B cell (primary cell): Measurements from ENCODE around the gene FBXO24. TPM values are rescaled to one million over a fixed set of nuclear protein-coding genes. Genes with fewer than 3 reads are reported as not detected.

ENCODE experiments used
- ATAC-seq: fragments of 200-7000 bp; cut with Tn5 transposase; one replicate; pipeline ENCODE4 v1.10.0; 2021; ENCODE audit warnings: low read depth, mild to moderate bottlenecking, moderate number of reproducible peaks, moderate library complexity
- CTCF ChIA-PET: fragments of 350-600 bp; sonication (Branson Sonifier 250); formaldehyde crosslinking; loops from one replicate; lab custom pipeline; 2021; ENCODE audit warnings: antibody characterized with exemption, inconsistent platforms; lab: Charles Lee
- POLR2A ChIA-PET: fragments of 350-600 bp; sonication (Branson Sonifier 250); formaldehyde crosslinking; loops from one replicate; lab custom pipeline; 2021; ENCODE audit warnings: antibody characterized with exemption; lab: Charles Lee
- DNase-seq: peaks from one replicate; pipeline ENCODE4 v3.0.0; 2013
- H2AFZ ChIP-seq: 2 replicates; pipeline ENCODE4 v1.6.1; 2012; ENCODE audit warnings: mild to moderate bottlenecking, low read depth, low read length; ENCODE audit not compliant: insufficient read depth, poor library complexity, severe bottlenecking
- H3K27ac ChIP-seq, 2 donors: 1 replicate in 1 of 2; 2 replicates in 1 of 2; pipeline ENCODE4 v1.5.1; 2012 to 2013; ENCODE audit warnings: low read length in 2 of 2, mild to moderate bottlenecking in 2 of 2, moderate library complexity in 1 of 2
- H3K27me3 ChIP-seq, 4 experiments: fragments of 200-600 bp in 1 of 4; sonication (generic) in 1 of 4; replicated peaks in 1 of 4; 1 replicate in 2 of 4; 2 replicates in 2 of 4; pipeline versions ENCODE4 v1.6.1 to v1.7.0; 2013 to 2016; ENCODE audit warnings: low read length in 3 of 4, mild to moderate bottlenecking in 2 of 4, mixed read lengths in 1 of 4, moderate library complexity in 1 of 4; ENCODE audit not compliant: insufficient read depth in 4 of 4, control insufficient read depth in 3 of 4; ENCODE audit errors: control extremely low read depth in 1 of 4
- H3K36me3 ChIP-seq, 2 experiments: replicated peaks in 1 of 2; 1 replicate in 1 of 2; 2 replicates in 1 of 2; pipeline versions ENCODE4 v1.6.1 to v1.7.1; 2013; ENCODE audit warnings: low read length in 1 of 2; ENCODE audit not compliant: insufficient read depth in 2 of 2, control insufficient read depth in 1 of 2; ENCODE audit errors: control extremely low read depth in 1 of 2, extremely low read depth in 1 of 2
- H3K4me1 ChIP-seq, 2 donors: fragments of 200-600 bp in 1 of 2; sonication (generic) in 1 of 2; 1 replicate in 1 of 2; 2 replicates in 1 of 2; pipeline versions ENCODE4 v1.5.1 to v1.6.1; 2013 to 2017; ENCODE audit warnings: low read length in 2 of 2; ENCODE audit not compliant: control insufficient read depth in 2 of 2, insufficient read depth in 2 of 2
- H3K4me2 ChIP-seq: replicated peaks from 2 replicates; pipeline ENCODE3; 2012; ENCODE audit warnings: mild to moderate bottlenecking, low read depth, low read length; ENCODE audit not compliant: poor library complexity, severe bottlenecking
- H3K4me3 ChIP-seq, 5 experiments: fragments of 200-600 bp in 1 of 5; sonication (generic) in 1 of 5; 1 replicate in 3 of 5; 2 replicates in 2 of 5; pipeline versions ENCODE4 v1.5.1 to v1.7.0; 2011 to 2016; ENCODE audit warnings: low read length in 4 of 5, mild to moderate bottlenecking in 4 of 5, low read depth in 2 of 5, control low read depth in 1 of 5, moderate library complexity in 1 of 5; ENCODE audit not compliant: insufficient read depth in 1 of 5; ENCODE audit errors: control extremely low read depth in 1 of 5, extremely low read depth in 1 of 5
- H3K79me2 ChIP-seq: fragments of 200-600 bp; sonication (generic); one replicate; pipeline ENCODE4 v1.6.0; 2016; ENCODE audit warnings: low read length; ENCODE audit not compliant: control insufficient read depth, insufficient read depth
- H3K9ac ChIP-seq: fragments of 200-600 bp; sonication (generic); 2 replicates; pipeline ENCODE4 v1.6.1; 2017; ENCODE audit warnings: mild to moderate bottlenecking, low read length, moderate library complexity
- H3K9me3 ChIP-seq, 3 donors: one replicate each; pipeline versions ENCODE4 v1.6.1 to v1.7.1; 2013; ENCODE audit warnings: low read length in 2 of 3; ENCODE audit not compliant: control insufficient read depth in 2 of 3, insufficient read depth in 1 of 3; ENCODE audit errors: control extremely low read depth in 1 of 3
- H4K20me1 ChIP-seq: 2 replicates; pipeline ENCODE4 v1.6.0; 2012; ENCODE audit warnings: mild to moderate bottlenecking, low read length; ENCODE audit not compliant: insufficient read depth, control insufficient read depth, poor library complexity, severe bottlenecking
- H3K27ac Mint-ChIP-seq: one replicate; pipeline ENCODE4 v1.8.0; 2021; ENCODE audit warnings: mixed read lengths
- H3K27me3 Mint-ChIP-seq: one replicate; pipeline ENCODE4 v1.8.0; 2021; ENCODE audit warnings: mixed read lengths
- H3K4me1 Mint-ChIP-seq: one replicate; pipeline ENCODE4 v1.8.0; 2021; ENCODE audit warnings: mixed read lengths
- H3K4me3 Mint-ChIP-seq: one replicate; pipeline ENCODE4 v1.8.0; 2021; ENCODE audit warnings: mixed read lengths
- H3K9me3 Mint-ChIP-seq: one replicate; pipeline ENCODE4 v1.8.0; 2022; ENCODE audit warnings: mixed read lengths; ENCODE audit not compliant: insufficient read depth
- CTCF ChIP-seq: fragments of 200-600 bp; IDR thresholded peaks from one replicate; pipeline ENCODE4 v1.8.0; 2022; ENCODE audit warnings: antibody characterized with exemption, mild to moderate bottlenecking
- EZH2 ChIP-seq: IDR thresholded peaks from 2 replicates; pipeline ENCODE4 v1.6.1; 2012; ENCODE audit warnings: borderline replicate concordance, low read depth, mild to moderate bottlenecking, moderate library complexity, low read length; ENCODE audit not compliant: insufficient read depth, poor library complexity, severe bottlenecking
- WGBS: methylation state at CpG from one replicate; pipeline ENCODE4 v1.1.5; 2013; ENCODE audit warnings: missing lambda C conversion rate; ENCODE audit not compliant: insufficient coverage; 5-methylcytosine and 5-hydroxymethylcytosine counted together
- intact Hi-C: fragments of 100-400 bp; cut with micrococcal nuclease; formaldehyde crosslinking; loops from one replicate; pipeline ENCODE4 v1.10.0; 2022
- polyA plus RNA-seq: library from polyadenylated mRNA; depleted of rRNA; stranded (reverse); fragments of >200 nt; gene quantifications from 2 replicates; pipeline ENCODE4 v1.2.3, GENCODE V29; 2012
- total RNA-seq, 2 donors: library from RNA; stranded (reverse); fragments of 120-200 nt in 1 of 2; gene quantifications; 1 replicate in 1 of 2; 2 replicates in 1 of 2; pipeline versions ENCODE4 v1.2.3 to v1.2.4, GENCODE V29; 2013 to 2022

FBXO24 gene
- total and polyA plus RNA-seq, 2 donors (not counting 1 experiment from before 2014, with no cell fraction given) = 1.2 to 1.6 TPM

GRCh38 chr7:100614308-100614861 is 28.3 kb downstream of the FBXO24 start:
- ChIA-PET CTCF (interaction anchor here (0.6 to 3.2 kb wide), 5 partner anchors 20 to 415 kb away, joined by 3 to 26 read pairs (median 7); partner anchors contain the start of gene GIGYF1), POLR2A (interaction anchor here (0.6 to 2.6 kb wide), 4 partner anchors 12 to 490 kb away, joined by 3 to 26 read pairs (median 4); partner anchors contain the start of genes FBXO24 and LRCH4)
- H3K27ac ChIP-seq = no peak overlapping the region
- Mint-ChIP-seq H3K4me1 (peaks cover 18% of the 10 kb centered on the region), H3K9me3 (no peaks in the 10 kb centered on the region), H3K4me3 (no peak overlapping the region), H3K27me3 (no peaks in the 10 kb centered on the region), H3K27ac (no peak overlapping the region)
- no peak overlapping the region for H3K9ac ChIP-seq
- H4K20me1 ChIP-seq = no peaks in the 10 kb centered on the region
- no peaks in the 10 kb centered on the region for H3K79me2 ChIP-seq
- H3K36me3 ChIP-seq = peaks cover 0 to 3% of the 10 kb centered on the region in 2 experiments
- H3K27me3 ChIP-seq = no peaks in the 10 kb centered on the region
- H3K4me1 ChIP-seq = peaks cover 13 to 19% of the 10 kb centered on the region in 2 donors
- H2AFZ ChIP-seq = no peak overlapping the region
- WGBS = no CpG with 5 or more reads among the region's 6 CpGs
- no peaks in the 10 kb centered on the region for H3K9me3 ChIP-seq
- H3K4me2 ChIP-seq = no peak overlapping the region
- intact Hi-C loops = loop anchor here (10.0 kb wide), 1 partner anchor 530 kb away; the partner anchor contains the start of genes COPS6 and ZNF3
- ATAC-seq = no peak
- TF ChIP-seq EZH2 = no peak
- no peak for TF ChIP-seq CTCF
- DNase-seq = no peak
- no peak overlapping the region for H3K4me3 ChIP-seq

- H3K27ac ChIP-seq = no peak overlapping the region
- peaks cover 0 to 1% of the 10 kb centered on the region in 2 experiments for H3K36me3 ChIP-seq
- H3K4me3 ChIP-seq = no peak overlapping the region
- 100% methylated on average over 1 of the region's 6 CpGs for WGBS
- Mint-ChIP-seq H3K27ac (no peak overlapping the region), H3K4me1 (no peaks in the 10 kb centered on the region), H3K9me3 (no peaks in the 10 kb centered on the region), H3K4me3 (no peak overlapping the region), H3K27me3 (no peaks in the 10 kb centered on the region)
- no peak overlapping the region for H3K9ac ChIP-seq
- ChIA-PET POLR2A (interaction anchor here (0.6 kb wide), 2 partner anchors 10 to 57 kb away, joined by 3 to 4 read pairs; no protein-coding TSS in a partner anchor), CTCF (interaction anchor here (3.3 kb wide), 1 partner anchor 13 kb away, joined by 14 read pairs; no protein-coding TSS in a partner anchor)
- H4K20me1 ChIP-seq = no peaks in the 10 kb centered on the region
- no peaks in the 10 kb centered on the region for H3K79me2 ChIP-seq
- TF ChIP-seq EZH2 (no peak), CTCF (no peak)
- H3K4me2 ChIP-seq = no peak overlapping the region
- intact Hi-C loops = no loop called here
- DNase-seq = no peak
- no peaks in the 10 kb centered on the region for H3K9me3 ChIP-seq
- no peaks in the 10 kb centered on the region for H3K27me3 ChIP-seq
- no peak overlapping the region for H2AFZ ChIP-seq
- ATAC-seq = no peak
- no peaks in the 10 kb centered on the region for H3K4me1 ChIP-seq
Measured at GRCh38 chr7:100620239-100620638, 34.1 kb downstream of the FBXO24 start.
